Activated naive CD4-positive, alpha-beta T cell treated with anti-CD3 and anti-CD28 coated beads, Interleukin-2, amount 10 ng/mL, durations not matched to agents 7 days and 5 days (primary cell): ENCODE data around the gene NELFA.

Experiments
- CTCF ChIA-PET: fragments of 350-600 bp; sonication (Branson Sonifier 250); formaldehyde crosslinking; loops from one replicate; lab custom pipeline; 2021; ENCODE audit warnings: antibody characterized with exemption; lab: Charles Lee
- DNase-seq: peaks from one replicate; pipeline ENCODE4 v3.0.0-alpha.2; 2020
- H3K27ac Mint-ChIP-seq: one replicate; pipeline ENCODE4 v1.8.0; 2021; ENCODE audit warnings: mild to moderate bottlenecking, moderate library complexity, mixed read lengths
- H3K27me3 Mint-ChIP-seq: one replicate; pipeline ENCODE4 v1.8.0; 2021; ENCODE audit warnings: mild to moderate bottlenecking, mixed read lengths
- H3K36me3 Mint-ChIP-seq: one replicate; pipeline ENCODE4 v1.8.0; 2021; ENCODE audit warnings: mixed read lengths
- H3K4me1 Mint-ChIP-seq: one replicate; pipeline ENCODE4 v1.8.0; 2021; ENCODE audit warnings: mixed read lengths
- H3K4me3 Mint-ChIP-seq: one replicate; pipeline ENCODE4 v1.8.0; 2021; ENCODE audit warnings: mild to moderate bottlenecking, moderate library complexity, mixed read lengths
- H3K9me3 Mint-ChIP-seq: one replicate; pipeline ENCODE4 v1.8.0; 2021; ENCODE audit warnings: mixed read lengths

NELFA gene

GRCh38 chr4:1985294-1985693 lies 23.5 kb downstream of the NELFA start:
- peaks cover 22% of the 10 kb centered on the region for H3K36me3 Mint-ChIP-seq
- no peaks in the 10 kb centered on the region for H3K9me3 Mint-ChIP-seq
- H3K27ac Mint-ChIP-seq: no peak overlapping the region
- peaks cover 6% of the 10 kb centered on the region for H3K4me1 Mint-ChIP-seq
- H3K27me3 Mint-ChIP-seq: no peaks in the 10 kb centered on the region
- DNase-seq: no peak
- CTCF ChIA-PET: no interaction called here
- H3K4me3 Mint-ChIP-seq: no peak overlapping the region

GRCh38 chr4:1984406-1985191 lies 24.2 kb downstream of the NELFA start:
- CTCF ChIA-PET: no interaction called here
- no peak for DNase-seq
- H3K36me3 Mint-ChIP-seq: peaks cover 27% of the 10 kb centered on the region
- no peak overlapping the region for H3K4me3 Mint-ChIP-seq
- H3K9me3 Mint-ChIP-seq: no peaks in the 10 kb centered on the region
- H3K4me1 Mint-ChIP-seq: peaks cover 6% of the 10 kb centered on the region
- no peaks in the 10 kb centered on the region for H3K27me3 Mint-ChIP-seq
- no peak overlapping the region for H3K27ac Mint-ChIP-seq

DNA sequence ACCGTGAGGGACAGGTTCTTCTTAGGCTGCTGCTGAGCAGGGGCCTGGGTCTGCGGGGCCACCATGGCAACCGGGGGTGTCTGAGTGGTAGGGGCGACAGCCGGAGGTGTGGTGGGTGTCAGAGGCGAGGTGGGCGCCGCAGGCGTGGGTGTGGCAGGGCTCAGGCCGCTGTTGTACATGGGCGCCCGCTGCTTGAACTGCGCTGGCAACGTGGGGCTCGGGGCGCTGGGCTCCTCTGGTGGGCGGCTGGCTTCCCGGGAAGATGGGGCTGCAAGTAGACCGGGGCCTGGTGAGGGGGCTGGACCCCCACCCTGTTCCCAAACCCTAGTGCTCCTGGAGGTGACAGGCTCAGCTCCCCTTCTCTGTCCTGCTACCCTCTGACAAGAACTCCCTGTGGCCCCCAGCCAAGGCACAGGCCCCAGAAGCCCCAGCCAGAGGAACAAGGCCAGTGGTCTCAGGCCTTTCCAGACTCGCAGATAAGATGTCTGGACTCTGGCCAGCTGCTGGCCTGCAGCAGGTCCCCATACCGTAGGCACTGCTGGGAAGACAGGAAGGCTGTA lies 24.8 kb downstream of the NELFA start:
- H3K27me3 Mint-ChIP-seq: no peaks in the 10 kb centered on the region
- CTCF ChIA-PET: no interaction called here
- no peaks in the 10 kb centered on the region for H3K9me3 Mint-ChIP-seq
- no peak for DNase-seq
- peaks cover 6% of the 10 kb centered on the region for H3K4me1 Mint-ChIP-seq
- no peak overlapping the region for H3K27ac Mint-ChIP-seq
- peaks cover 33% of the 10 kb centered on the region for H3K36me3 Mint-ChIP-seq
- H3K4me3 Mint-ChIP-seq: no peak overlapping the region

DNA sequence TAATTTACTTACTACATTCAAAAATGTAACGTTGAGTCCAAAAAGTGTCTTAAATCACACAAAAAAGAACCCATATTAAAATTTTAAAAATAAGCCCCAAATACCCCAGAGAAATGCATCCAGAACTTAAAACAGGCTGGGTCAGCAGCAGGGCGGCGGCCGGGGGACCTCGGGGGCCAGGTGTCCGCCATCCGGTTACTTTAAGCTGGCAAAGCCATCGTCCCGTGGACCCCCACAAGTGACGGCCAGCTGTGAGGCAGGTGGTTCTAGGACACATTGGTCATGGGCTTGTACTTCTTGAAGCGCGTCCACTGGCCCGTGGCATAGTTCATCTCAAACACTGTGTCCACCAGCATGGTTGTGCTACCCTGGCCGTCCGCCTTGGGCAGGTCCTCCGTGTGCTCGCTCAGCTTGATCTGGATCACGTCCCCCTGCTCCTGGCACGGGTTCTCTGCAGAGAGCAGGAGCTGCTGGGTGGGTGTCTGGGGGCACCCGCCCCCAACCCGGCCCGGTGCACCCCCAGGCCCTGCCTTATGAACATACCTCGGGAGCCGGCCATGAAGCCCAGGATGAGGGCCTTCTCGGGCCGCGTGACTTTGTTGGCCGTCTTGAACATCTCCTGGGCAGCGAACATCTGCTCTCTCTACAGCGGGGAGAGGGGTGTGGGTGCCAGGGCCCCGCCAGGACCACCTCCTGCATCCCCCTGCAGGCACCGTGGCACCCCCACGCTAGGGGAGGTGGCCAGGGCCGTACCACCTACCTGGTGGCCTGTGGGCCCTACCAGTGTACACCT lies 25.5 kb downstream of the NELFA start:
- Mint-ChIP-seq H3K9me3 (no peaks in the 10 kb centered on the region), H3K27ac (no peak overlapping the region), H3K27me3 (no peaks in the 10 kb centered on the region), H3K4me1 (peaks cover 6% of the 10 kb centered on the region), H3K36me3 (peaks cover 37% of the 10 kb centered on the region), H3K4me3 (no peak overlapping the region)
- no peak for DNase-seq
- CTCF ChIA-PET: interaction anchor here (1.1 kb wide), 1 partner anchor 84 kb away, joined by 5 read pairs; no protein-coding TSS in a partner anchor

DNA sequence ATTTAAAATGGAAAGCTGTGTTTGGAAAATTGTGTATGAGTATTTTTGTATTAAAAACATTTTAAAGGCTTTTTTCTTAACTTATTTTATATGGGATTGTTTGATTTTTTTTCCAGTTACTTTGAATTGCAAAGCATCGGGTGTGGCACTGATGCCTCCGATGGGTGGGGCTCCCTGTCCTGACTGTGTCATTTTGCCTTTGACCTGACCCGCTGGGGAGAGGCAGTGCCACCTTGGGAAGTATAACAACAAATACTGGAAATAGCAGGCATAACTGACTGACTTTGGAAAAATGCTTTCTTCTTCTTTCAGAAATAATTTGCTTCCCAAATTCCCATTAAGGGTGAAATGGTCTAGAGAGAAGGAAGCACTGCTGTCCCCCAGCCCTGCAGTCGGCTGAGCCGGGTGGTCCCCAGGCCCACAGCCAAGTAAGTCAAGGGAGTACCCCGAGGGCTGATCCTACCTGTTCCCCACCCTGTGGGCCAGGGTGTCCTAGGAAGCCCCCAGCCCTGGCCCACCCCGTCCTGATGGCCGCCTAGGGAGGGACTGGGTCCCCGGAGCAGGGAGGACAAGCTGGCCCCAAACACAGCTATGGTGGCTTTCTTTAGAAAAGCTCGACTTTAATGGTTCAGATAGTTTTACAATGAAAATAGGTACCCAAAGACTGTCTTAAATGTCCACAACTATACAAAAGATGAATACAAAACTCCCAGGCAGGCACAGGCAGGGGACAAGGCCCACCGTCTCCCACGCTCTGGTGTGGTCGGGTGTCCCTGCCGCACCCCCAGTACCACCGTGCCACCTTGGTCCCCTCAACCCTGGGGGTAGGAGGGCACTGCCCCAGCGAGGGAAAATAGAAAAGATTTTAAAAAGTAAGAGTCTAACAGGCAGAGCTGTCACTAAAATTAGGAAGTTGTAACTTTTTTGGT lies 26.4 kb downstream of the NELFA start:
- CTCF ChIA-PET: interaction anchor here (1.1 kb wide), 1 partner anchor 83 kb away, joined by 5 read pairs; no protein-coding TSS in a partner anchor
- no peak for DNase-seq
- Mint-ChIP-seq H3K27me3 (no peaks in the 10 kb centered on the region), H3K36me3 (peaks cover 42% of the 10 kb centered on the region), H3K4me3 (no peak overlapping the region), H3K27ac (no peak overlapping the region), H3K4me1 (peaks cover 6% of the 10 kb centered on the region), H3K9me3 (no peaks in the 10 kb centered on the region)

DNA sequence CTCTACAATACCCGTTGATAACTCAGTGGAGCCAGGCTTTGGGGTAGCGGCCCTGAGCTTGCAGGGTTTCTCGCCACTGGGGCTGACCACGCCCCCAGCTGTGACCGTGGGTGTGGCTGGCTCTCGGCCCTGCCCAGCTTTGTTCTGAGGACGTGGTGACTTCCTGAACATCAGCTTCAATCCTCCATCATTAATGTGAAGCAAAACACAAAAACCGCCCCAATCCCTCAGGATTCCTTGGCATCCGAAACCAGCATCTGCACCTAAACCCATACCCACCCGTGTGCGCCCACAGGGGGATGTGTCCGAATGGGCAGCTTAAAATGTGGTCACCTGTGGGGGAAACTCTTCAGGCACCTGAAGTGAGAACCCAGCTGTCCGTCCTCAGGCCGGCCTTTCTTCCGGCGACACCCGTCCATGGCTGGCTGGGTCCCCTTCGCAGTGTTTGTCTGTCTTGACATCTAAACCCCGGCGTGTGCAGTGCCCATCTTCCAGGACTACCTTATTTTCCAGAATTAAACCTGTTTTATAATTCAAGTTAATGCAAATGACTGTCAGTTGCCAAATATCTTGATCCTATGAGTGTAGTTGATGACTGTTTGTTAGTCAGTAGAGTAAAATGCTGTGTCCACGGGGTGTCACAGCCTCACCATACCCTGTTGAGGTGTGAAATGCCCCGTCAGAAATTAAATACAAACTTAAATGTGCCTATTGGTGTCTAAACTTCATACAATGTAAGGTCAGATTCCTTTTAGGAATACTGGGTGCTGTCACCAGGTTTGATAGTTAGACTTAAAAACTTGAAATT lies 27.3 kb downstream of the NELFA start:
- Mint-ChIP-seq H3K27me3 (no peaks in the 10 kb centered on the region), H3K36me3 (peaks cover 47% of the 10 kb centered on the region), H3K9me3 (no peaks in the 10 kb centered on the region), H3K4me1 (peaks cover 6% of the 10 kb centered on the region), H3K4me3 (no peak overlapping the region), H3K27ac (no peak overlapping the region)
- no peak for DNase-seq
- CTCF ChIA-PET: no interaction called here

DNA sequence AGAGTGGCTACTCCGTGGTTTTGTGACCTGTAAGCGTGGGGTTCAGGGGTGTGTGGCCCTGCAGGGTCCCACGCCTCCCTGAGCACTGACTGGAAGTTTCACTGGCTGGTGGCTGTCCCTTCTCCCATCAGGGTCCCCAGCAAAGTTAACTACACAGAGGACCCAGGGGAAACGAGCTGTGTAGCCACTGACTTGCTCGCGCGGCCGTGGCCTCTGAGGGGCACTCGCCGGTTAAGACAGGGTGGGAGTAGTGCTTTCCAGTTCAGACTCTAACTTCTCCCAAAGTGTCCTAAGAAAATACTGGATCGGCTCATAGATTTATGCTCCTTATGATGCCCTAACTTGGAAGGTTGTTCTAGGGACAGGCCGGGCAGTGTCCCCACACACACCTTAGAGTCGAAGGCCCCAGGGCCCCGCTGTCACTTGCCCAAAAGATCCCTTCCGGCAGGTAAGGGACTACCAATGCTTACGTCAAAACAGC lies 28.2 kb downstream of the NELFA start:
- CTCF ChIA-PET: no interaction called here
- Mint-ChIP-seq H3K36me3 (peaks cover 52% of the 10 kb centered on the region), H3K4me1 (peaks cover 6% of the 10 kb centered on the region), H3K9me3 (no peaks in the 10 kb centered on the region), H3K4me3 (no peak overlapping the region), H3K27ac (no peak overlapping the region), H3K27me3 (no peaks in the 10 kb centered on the region)
- no peak for DNase-seq

DNA sequence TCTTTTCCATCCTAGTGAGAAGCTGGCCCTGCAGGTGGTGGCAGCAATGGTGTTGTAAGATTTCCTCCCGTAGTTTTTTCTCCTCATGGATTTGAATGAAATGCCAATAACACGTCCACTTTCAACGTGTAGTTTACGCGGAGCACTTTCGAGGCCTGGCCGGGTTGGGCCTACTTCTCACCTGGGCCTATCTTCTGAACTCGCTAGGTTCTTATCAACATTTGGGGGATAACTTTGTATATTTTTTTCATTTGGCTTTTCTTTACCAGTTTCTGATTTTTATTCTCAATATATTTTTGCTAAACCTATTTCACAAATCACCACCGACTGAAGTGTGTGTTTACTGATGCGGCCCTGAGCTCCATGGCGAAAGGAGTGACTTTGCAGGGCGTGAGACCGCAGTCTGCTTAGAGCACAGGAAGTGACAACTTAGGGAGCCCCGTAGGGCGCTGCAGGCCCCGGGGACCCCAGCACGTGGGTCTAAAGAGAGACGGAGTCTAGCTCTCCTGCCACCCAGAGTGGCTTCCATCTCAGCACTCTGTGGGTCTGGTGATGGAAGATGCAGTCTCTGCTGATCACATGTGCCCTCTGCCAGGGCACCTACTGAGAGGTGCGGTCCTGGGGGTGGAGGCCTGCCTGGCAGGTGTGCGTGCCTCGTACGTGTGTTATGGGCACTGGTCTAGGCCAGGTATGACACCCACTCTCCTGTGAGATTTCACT lies 29.1 kb downstream of the NELFA start:
- H3K27ac Mint-ChIP-seq: no peak overlapping the region
- H3K4me1 Mint-ChIP-seq: peaks cover 6% of the 10 kb centered on the region
- H3K36me3 Mint-ChIP-seq: peaks cover 62% of the 10 kb centered on the region
- no peaks in the 10 kb centered on the region for H3K27me3 Mint-ChIP-seq
- H3K9me3 Mint-ChIP-seq: no peaks in the 10 kb centered on the region
- no peak for DNase-seq
- CTCF ChIA-PET: no interaction called here
- no peak overlapping the region for H3K4me3 Mint-ChIP-seq

GRCh38 chr4:1978741-1979476 lies 29.9 kb downstream of the NELFA start:
- Mint-ChIP-seq H3K4me1 (peaks cover 6% of the 10 kb centered on the region), H3K27ac (no peak overlapping the region), H3K27me3 (no peaks in the 10 kb centered on the region), H3K36me3 (peaks cover 67% of the 10 kb centered on the region), H3K9me3 (no peaks in the 10 kb centered on the region), H3K4me3 (no peak overlapping the region)
- CTCF ChIA-PET: no interaction called here
- DNase-seq: no peak

DNA sequence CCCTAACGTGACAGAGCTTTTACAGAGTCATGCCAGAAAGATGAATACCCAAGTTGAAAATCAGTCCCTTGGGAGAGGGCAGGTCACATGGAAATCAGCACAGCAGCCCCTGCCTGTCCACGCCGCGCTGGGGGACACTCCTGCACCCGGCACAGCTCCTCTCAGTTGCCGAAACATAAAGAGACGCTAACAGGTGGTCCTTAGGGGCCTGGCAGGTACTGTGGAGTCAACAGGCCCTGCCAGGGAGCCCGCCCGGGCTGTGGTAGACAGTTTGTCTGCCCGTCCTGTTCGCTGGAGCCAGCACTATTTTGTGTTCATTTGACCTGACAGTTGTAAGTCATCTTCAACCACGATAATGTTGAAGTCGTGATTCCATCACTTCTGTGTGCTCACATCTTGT lies 30.5 kb downstream of the NELFA start:
- no peak overlapping the region for H3K4me3 Mint-ChIP-seq
- peaks cover 69% of the 10 kb centered on the region for H3K36me3 Mint-ChIP-seq
- H3K27ac Mint-ChIP-seq: no peak overlapping the region
- H3K27me3 Mint-ChIP-seq: no peaks in the 10 kb centered on the region
- CTCF ChIA-PET: no interaction called here
- H3K9me3 Mint-ChIP-seq: no peaks in the 10 kb centered on the region
- DNase-seq: no peak
- peaks cover 6% of the 10 kb centered on the region for H3K4me1 Mint-ChIP-seq

- Mint-ChIP-seq H3K36me3 (peaks cover 73% of the 10 kb centered on the region), H3K4me3 (no peak overlapping the region), H3K9me3 (no peaks in the 10 kb centered on the region), H3K27ac (peak overlapping the region; percentile 37), H3K27me3 (no peaks in the 10 kb centered on the region), H3K4me1 (peaks cover 6% of the 10 kb centered on the region)
- no peak for DNase-seq
- CTCF ChIA-PET: no interaction called here
These were observed 32.1 kb downstream of the NELFA start for GRCh38 chr4:1976416-1977352.
